GM23248 (cell line): Measurements from ENCODE around the gene NEGR1.

ENCODE experiments used
- EZH2 ChIP-seq: fragments of 200-600 bp; sonication (generic); IDR thresholded peaks from 2 replicates; pipeline ENCODE4 v1.6.1; 2018; ENCODE audit warnings: antibody characterized with exemption, mild to moderate bottlenecking; ENCODE audit not compliant: insufficient read depth, poor library complexity, severe bottlenecking
- EZH2phosphoT487 ChIP-seq: fragments of 200-600 bp; sonication (generic); IDR thresholded peaks from 2 replicates; pipeline ENCODE4 v1.6.1; 2018; ENCODE audit warnings: antibody characterized with exemption, moderate library complexity, mild to moderate bottlenecking, low read depth; ENCODE audit not compliant: insufficient read depth

DNA sequence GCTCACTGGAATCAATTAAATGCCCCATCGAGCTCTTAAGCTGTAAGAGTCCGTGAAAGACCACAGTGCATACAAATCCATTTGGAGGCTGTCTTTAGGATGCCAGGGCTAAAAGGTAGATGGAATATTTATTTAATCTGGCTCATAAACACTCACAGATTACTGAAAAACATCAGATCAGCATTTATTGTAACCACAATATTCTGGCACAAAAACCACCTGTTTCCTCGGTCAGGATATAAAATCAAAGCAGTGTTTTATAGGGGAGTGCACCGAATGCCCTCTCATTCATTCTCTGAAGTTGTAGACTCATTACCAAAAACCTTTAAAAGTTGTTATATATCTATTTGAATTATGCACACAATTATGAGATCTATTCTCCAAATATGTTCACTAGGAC is 500.9 kb downstream of the NEGR1 start:
- TF ChIP-seq EZH2 (no peak), EZH2phosphoT487 (no peak)
